GM23338 (cell line): ENCODE measurements around the gene LHX1. TPM values are rescaled to one million over a fixed set of nuclear protein-coding genes. Genes with fewer than 3 reads are reported as not detected.

Source experiments
- ATAC-seq: fragments of 200-7000 bp; cut with Tn5 transposase; 3 replicates; pipeline ENCODE4 v1.9.1; 2020
- DNase-seq: peaks from one replicate; pipeline ENCODE4 v3.0.0-alpha.2; 2015; ENCODE audit warnings: low spot score
- H2AFZ ChIP-seq: fragments of 200-600 bp; sonication (generic); 2 replicates; pipeline ENCODE4 v1.8.0; 2016; ENCODE audit warnings: antibody characterized with exemption, mild to moderate bottlenecking, moderate library complexity
- H3F3A ChIP-seq: fragments of 200-600 bp; sonication (generic); replicated peaks from 2 replicates; pipeline ENCODE4 v1.8.0; 2017; ENCODE audit warnings: antibody characterized with exemption, mixed run types, low read depth
- H3K27ac ChIP-seq: fragments of 200-600 bp; sonication (generic); 2 replicates; pipeline ENCODE4 v1.6.1; 2016; ENCODE audit warnings: low read depth
- H3K27me3 ChIP-seq: fragments of 200-600 bp; sonication (generic); 2 replicates; pipeline ENCODE4 v1.8.0; 2016; ENCODE audit warnings: mild to moderate bottlenecking, mixed run types, moderate library complexity; ENCODE audit not compliant: insufficient read depth
- H3K36me3 ChIP-seq: fragments of 200-600 bp; sonication (generic); 2 replicates; pipeline ENCODE4 v1.8.0; 2016; ENCODE audit warnings: mild to moderate bottlenecking; ENCODE audit not compliant: insufficient read depth
- H3K4me1 ChIP-seq: fragments of 200-600 bp; sonication (generic); 2 replicates; pipeline ENCODE4 v1.8.0; 2016; ENCODE audit warnings: mild to moderate bottlenecking, moderate library complexity; ENCODE audit not compliant: insufficient read depth
- H3K4me2 ChIP-seq: fragments of 200-600 bp; sonication (generic); 2 replicates; pipeline ENCODE4 v1.7.1; 2017; ENCODE audit warnings: mixed run types
- H3K4me3 ChIP-seq: fragments of 200-600 bp; sonication (generic); 2 replicates; pipeline ENCODE4 v1.6.1; 2016; ENCODE audit warnings: mixed run types
- H3K79me2 ChIP-seq: fragments of 200-600 bp; sonication (generic); replicated peaks from 2 replicates; pipeline ENCODE4 v1.8.0; 2017; ENCODE audit warnings: mild to moderate bottlenecking; ENCODE audit not compliant: insufficient read depth
- H3K9me2 ChIP-seq: fragments of 200-600 bp; sonication (generic); 2 replicates; pipeline ENCODE4 v1.8.0; 2017; ENCODE audit not compliant: insufficient read depth
- H4K20me1 ChIP-seq: fragments of 200-600 bp; sonication (generic); replicated peaks from 2 replicates; pipeline ENCODE4 v1.8.0; 2017; ENCODE audit warnings: mild to moderate bottlenecking; ENCODE audit not compliant: insufficient read depth
- H3K27ac Mint-ChIP-seq: 2 replicates; pipeline ENCODE4 v1.8.0; 2020; ENCODE audit warnings: inconsistent platforms, mild to moderate bottlenecking, moderate library complexity, mixed read lengths
- H3K27me3 Mint-ChIP-seq: 3 replicates; pipeline ENCODE4 v1.8.0; 2022; ENCODE audit warnings: low read depth, mild to moderate bottlenecking, moderate library complexity, mixed read lengths, inconsistent platforms; ENCODE audit not compliant: insufficient read depth, poor library complexity
- H3K36me3 Mint-ChIP-seq: 3 replicates; pipeline ENCODE4 v1.8.0; 2021; ENCODE audit warnings: low read depth, mild to moderate bottlenecking, inconsistent platforms, moderate library complexity, mixed read lengths
- H3K4me1 Mint-ChIP-seq: 3 replicates; pipeline ENCODE4 v1.8.0; 2020; ENCODE audit warnings: mild to moderate bottlenecking, inconsistent platforms, mixed read lengths
- H3K4me3 Mint-ChIP-seq: 3 replicates; pipeline ENCODE4 v1.8.0; 2021; ENCODE audit warnings: moderate library complexity, mild to moderate bottlenecking, inconsistent platforms, mixed read lengths
- H3K9me3 Mint-ChIP-seq: 3 replicates; pipeline ENCODE4 v1.8.0; 2020; ENCODE audit warnings: moderate library complexity, mild to moderate bottlenecking, inconsistent platforms, mixed read lengths
- EZH2 ChIP-seq: fragments of 200-600 bp; sonication (generic); IDR thresholded peaks from one replicate; pipeline ENCODE4 v1.8.0; 2017; ENCODE audit warnings: antibody characterized with exemption, mild to moderate bottlenecking, low read depth; ENCODE audit not compliant: unreplicated experiment
- EZH2phosphoT487 ChIP-seq: fragments of 200-600 bp; sonication (generic); IDR thresholded peaks from one replicate; pipeline ENCODE4 v1.8.1; 2018; ENCODE audit warnings: antibody characterized with exemption; ENCODE audit not compliant: unreplicated experiment
- JUNB ChIP-seq: IDR thresholded peaks from one replicate; pipeline ENCODE4 v1.6.1; 2016; ENCODE audit warnings: antibody characterized with exemption; ENCODE audit not compliant: unreplicated experiment
- NANOG ChIP-seq: IDR thresholded peaks from 2 replicates; pipeline ENCODE4 v1.6.1; 2016; ENCODE audit warnings: antibody characterized with exemption, borderline replicate concordance
- POLR2AphosphoS5 ChIP-seq: IDR thresholded peaks from 2 replicates; pipeline ENCODE4 v1.6.1; 2016; ENCODE audit warnings: antibody characterized with exemption, low read depth
- REST ChIP-seq: IDR thresholded peaks from one replicate; pipeline ENCODE4 v1.6.1; 2018; ENCODE audit warnings: antibody characterized with exemption; ENCODE audit not compliant: unreplicated experiment
- STAT1 ChIP-seq: IDR thresholded peaks from one replicate; pipeline ENCODE4 v1.6.1; 2016; ENCODE audit warnings: antibody characterized with exemption; ENCODE audit not compliant: unreplicated experiment
- ZNF331 ChIP-seq: fragments of 250-450 bp; sonication (Bioruptor Pico); IDR thresholded peaks from 2 replicates; pipeline ENCODE4 v1.5.0; 2020; ENCODE audit warnings: low read depth, mild to moderate bottlenecking, moderate library complexity
- ZNF462 ChIP-seq: fragments of 250-450 bp; sonication (Bioruptor Pico); IDR thresholded peaks from 2 replicates; pipeline ENCODE4 v1.5.0; 2020; ENCODE audit warnings: mild to moderate bottlenecking, moderate library complexity
- polyA plus RNA-seq: library from polyadenylated mRNA; unstranded; fragments of >200 nt; fragmentation: Nextera tagmentation; extraction: Ambion mirVana; gene quantifications from 2 replicates; pipeline ENCODE4 v1.2.1, GENCODE V29; 2016
- total RNA-seq: library from RNA; depleted of rRNA; stranded (reverse); fragments of >200 nt; shearing (Covaris generic); gene quantifications from 2 replicates; pipeline ENCODE4 v1.2.3, GENCODE V29; 2014
- TF ChIP-seq, protein P1 (sequence below), 2 experiments: fragments of 200-600 bp in 1 of 2; sonication (generic) in 1 of 2; conservative IDR thresholded peaks; 2 replicates each; pipeline versions ENCODE4 v1.5.1 to v1.6.1; 2016 to 2017; ENCODE audit warnings: antibody characterized with exemption in 2 of 2, low read depth in 2 of 2, mild to moderate bottlenecking in 2 of 2, moderate library complexity in 1 of 2
- TF ChIP-seq, protein P2 (sequence below): IDR thresholded peaks from 2 replicates; pipeline ENCODE4 v1.6.1; 2016; ENCODE audit warnings: antibody characterized with exemption

The LHX1 gene
- total and polyA plus RNA-seq, 2 experiments from 2014 or later, result 0.52 to 0.74 TPM

GRCh38 chr17:36977066-36977465, 39.8 kb downstream of the LHX1 start:
- H3K4me2 ChIP-seq, result no peak overlapping the region
- H3K27ac Mint-ChIP-seq, result peak overlapping the region; percentile 6; the same call in 1 of the 2 replicates
- peaks cover 29% of the 10 kb centered on the region for H3K79me2 ChIP-seq
- no peaks in the 10 kb centered on the region for H3K9me2 ChIP-seq
- no peak overlapping the region for H3K4me3 ChIP-seq
- no peaks in the 10 kb centered on the region for H3K36me3 ChIP-seq
- peaks cover 9% of the 10 kb centered on the region for H3K4me1 ChIP-seq
- DNase-seq (no peak), ATAC-seq (no peak)
- peaks cover 4% of the 10 kb centered on the region for H4K20me1 ChIP-seq
- peak overlapping the region; percentile 4; the same call in 1 of the 2 replicates for H3K27ac ChIP-seq
- H3K27me3 Mint-ChIP-seq, result no peaks in the 10 kb centered on the region
- H3K4me1 Mint-ChIP-seq, result peaks cover 32% of the 10 kb centered on the region
- no peaks in the 10 kb centered on the region for H3K27me3 ChIP-seq
- TF ChIP-seq EZH2phosphoT487, result no peak
- no peak for TF ChIP-seq POLR2AphosphoS5
- TF ChIP-seq NANOG, result no peak
- no peak for TF ChIP-seq ZNF331
- TF ChIP-seq JUNB, result no peak
- no peak for TF ChIP-seq ZNF462 (CRISPR knock-in tag)
- no peak for TF ChIP-seq REST
- no peak for TF ChIP-seq EZH2
- TF ChIP-seq, protein P1, sequence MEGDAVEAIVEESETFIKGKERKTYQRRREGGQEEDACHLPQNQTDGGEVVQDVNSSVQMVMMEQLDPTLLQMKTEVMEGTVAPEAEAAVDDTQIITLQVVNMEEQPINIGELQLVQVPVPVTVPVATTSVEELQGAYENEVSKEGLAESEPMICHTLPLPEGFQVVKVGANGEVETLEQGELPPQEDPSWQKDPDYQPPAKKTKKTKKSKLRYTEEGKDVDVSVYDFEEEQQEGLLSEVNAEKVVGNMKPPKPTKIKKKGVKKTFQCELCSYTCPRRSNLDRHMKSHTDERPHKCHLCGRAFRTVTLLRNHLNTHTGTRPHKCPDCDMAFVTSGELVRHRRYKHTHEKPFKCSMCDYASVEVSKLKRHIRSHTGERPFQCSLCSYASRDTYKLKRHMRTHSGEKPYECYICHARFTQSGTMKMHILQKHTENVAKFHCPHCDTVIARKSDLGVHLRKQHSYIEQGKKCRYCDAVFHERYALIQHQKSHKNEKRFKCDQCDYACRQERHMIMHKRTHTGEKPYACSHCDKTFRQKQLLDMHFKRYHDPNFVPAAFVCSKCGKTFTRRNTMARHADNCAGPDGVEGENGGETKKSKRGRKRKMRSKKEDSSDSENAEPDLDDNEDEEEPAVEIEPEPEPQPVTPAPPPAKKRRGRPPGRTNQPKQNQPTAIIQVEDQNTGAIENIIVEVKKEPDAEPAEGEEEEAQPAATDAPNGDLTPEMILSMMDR (conservative IDR thresholded peaks at IDR 0.05; ENCODE audit: low read depth in 2 of 2), result no peak
- no peak for TF ChIP-seq STAT1
- TF ChIP-seq, protein P2, sequence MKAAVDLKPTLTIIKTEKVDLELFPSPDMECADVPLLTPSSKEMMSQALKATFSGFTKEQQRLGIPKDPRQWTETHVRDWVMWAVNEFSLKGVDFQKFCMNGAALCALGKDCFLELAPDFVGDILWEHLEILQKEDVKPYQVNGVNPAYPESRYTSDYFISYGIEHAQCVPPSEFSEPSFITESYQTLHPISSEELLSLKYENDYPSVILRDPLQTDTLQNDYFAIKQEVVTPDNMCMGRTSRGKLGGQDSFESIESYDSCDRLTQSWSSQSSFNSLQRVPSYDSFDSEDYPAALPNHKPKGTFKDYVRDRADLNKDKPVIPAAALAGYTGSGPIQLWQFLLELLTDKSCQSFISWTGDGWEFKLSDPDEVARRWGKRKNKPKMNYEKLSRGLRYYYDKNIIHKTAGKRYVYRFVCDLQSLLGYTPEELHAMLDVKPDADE, result no peak
- no peaks in the 10 kb centered on the region for H3F3A ChIP-seq
- no peak overlapping the region for H2AFZ ChIP-seq
- no peak overlapping the region for H3K4me3 Mint-ChIP-seq
- H3K9me3 Mint-ChIP-seq, result no peaks in the 10 kb centered on the region
- H3K36me3 Mint-ChIP-seq, result peaks cover 3% of the 10 kb centered on the region; the same call in 1 of the 3 replicates
